Measurements from ENCODE around the gene CARD19. TPM values are rescaled to one million over a fixed set of nuclear protein-coding genes. Genes with fewer than 3 reads are reported as not detected.
A peak's percentile ranks its signal among the peaks of the same experiment; 100 is the strongest.

Gene CARD19
- total RNA-seq, 1 donor from 2014 or later: 25.6 TPM

- intact Hi-C loops (cut with DNase I): no loop called here
- peaks cover 37% of the 10 kb centered on the region for H3K4me1 ChIP-seq
- TF ChIP-seq CTCF (IDR thresholded peaks at IDR 0.05): no peak
These were observed 25.6 kb downstream of the CARD19 start for GRCh38 chr9:93121316-93122241.

GRCh38 chr9:93122721-93123221 is 26.8 kb downstream of the CARD19 start:
- H3K27ac ChIP-seq: no peak overlapping the region
- H3K9me3 ChIP-seq: no peaks in the 10 kb centered on the region
- no peak overlapping the region for H3K4me3 ChIP-seq
- DNase-seq (peak; percentile 43), ATAC-seq (no peak)
- intact Hi-C loops (cut with DNase I): no loop called here
- peaks cover 46% of the 10 kb centered on the region for H3K36me3 ChIP-seq
- no peak for TF ChIP-seq CTCF (IDR thresholded peaks at IDR 0.05)
- H3K4me1 ChIP-seq: peaks cover 45% of the 10 kb centered on the region
- H3K27me3 ChIP-seq (ENCODE audit: low read depth): no peaks in the 10 kb centered on the region

More at GRCh38 chr9:93121316-93122241, 25.6 kb downstream of the CARD19 start:
- Histone ChIP-seq H3K36me3 (peaks cover 46% of the 10 kb centered on the region), H3K9me3 (no peaks in the 10 kb centered on the region), H3K27me3 (ENCODE audit: low read depth) (no peaks in the 10 kb centered on the region), H3K4me3 (no peak overlapping the region), H3K27ac (no peak overlapping the region)
- ATAC-seq: no peak
- DNase-seq: peak; percentile 40

DNA sequence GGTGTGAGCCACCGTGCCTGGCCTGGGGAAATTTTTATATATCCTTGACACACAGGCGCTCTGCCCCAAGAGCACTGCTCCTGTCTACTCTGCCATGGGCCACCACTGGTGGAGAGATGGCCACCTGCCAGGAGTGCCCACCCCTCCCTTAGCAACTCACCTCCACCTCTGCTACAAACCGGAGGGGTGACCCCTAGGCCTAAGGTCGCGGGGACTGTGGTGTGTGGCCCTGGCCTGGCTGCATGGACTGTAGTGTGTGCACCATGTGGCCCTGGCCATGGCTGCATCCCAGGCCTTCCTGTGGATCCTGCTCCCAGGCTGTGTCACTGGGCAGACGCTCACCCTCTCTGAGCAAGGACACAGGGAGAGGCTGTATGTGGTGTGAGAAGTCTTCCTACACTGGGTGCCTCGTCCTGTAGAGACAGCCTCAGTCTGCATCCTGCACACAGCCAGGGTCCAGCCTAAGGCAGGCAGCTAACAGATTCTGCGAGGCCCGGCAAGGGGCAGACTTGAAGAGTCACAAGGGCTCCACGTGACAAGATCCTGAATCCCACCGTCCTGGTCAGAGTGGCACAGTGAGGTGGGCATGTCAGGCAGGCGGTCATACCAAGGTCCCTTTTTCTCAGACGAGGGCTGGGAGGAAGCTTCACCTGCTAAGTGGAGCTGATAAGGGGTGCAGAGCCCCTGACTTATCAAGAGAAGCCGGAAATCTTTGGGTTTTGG is 27.7 kb downstream of the CARD19 start:
- ATAC-seq (no peak), DNase-seq (peak; percentile 37)
- no peaks in the 10 kb centered on the region for H3K9me3 ChIP-seq
- TF ChIP-seq CTCF (IDR thresholded peaks at IDR 0.05): no peak
- H3K36me3 ChIP-seq: peaks cover 46% of the 10 kb centered on the region
- no peak overlapping the region for H3K4me3 ChIP-seq
- peaks cover 54% of the 10 kb centered on the region for H3K4me1 ChIP-seq
- no peak overlapping the region for H3K27ac ChIP-seq
- intact Hi-C loops (cut with DNase I): no loop called here
- no peaks in the 10 kb centered on the region for H3K27me3 ChIP-seq (ENCODE audit: low read depth)

DNA sequence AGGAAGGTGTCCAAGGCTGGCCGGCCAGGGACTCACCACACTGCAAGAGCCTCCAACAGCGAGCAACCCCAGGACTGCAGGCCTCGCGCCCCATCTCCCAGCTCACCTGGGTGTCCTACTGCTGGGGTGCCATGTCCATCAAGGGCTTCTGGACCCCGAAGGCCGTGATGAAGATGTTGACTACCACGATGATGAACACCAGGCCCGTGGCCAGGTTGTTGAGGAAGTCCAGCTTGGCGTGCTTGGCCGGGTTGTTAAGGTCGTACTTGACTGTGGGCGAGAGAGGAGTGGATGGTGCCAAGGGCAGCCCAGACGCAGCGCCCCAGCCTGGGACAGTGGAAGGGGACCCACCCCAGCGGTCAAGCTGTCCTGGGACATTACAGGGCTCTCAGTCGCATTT is 28.8 kb downstream of the CARD19 start:
- Histone ChIP-seq H3K9me3 (no peaks in the 10 kb centered on the region), H3K36me3 (peaks cover 46% of the 10 kb centered on the region), H3K4me1 (peaks cover 53% of the 10 kb centered on the region), H3K4me3 (no peak overlapping the region), H3K27ac (no peak overlapping the region), H3K27me3 (ENCODE audit: low read depth) (no peaks in the 10 kb centered on the region)
- intact Hi-C loops (cut with DNase I): no loop called here
- no peak for TF ChIP-seq CTCF (IDR thresholded peaks at IDR 0.05)
- ATAC-seq: no peak
- peak; percentile 41 for DNase-seq

DNA sequence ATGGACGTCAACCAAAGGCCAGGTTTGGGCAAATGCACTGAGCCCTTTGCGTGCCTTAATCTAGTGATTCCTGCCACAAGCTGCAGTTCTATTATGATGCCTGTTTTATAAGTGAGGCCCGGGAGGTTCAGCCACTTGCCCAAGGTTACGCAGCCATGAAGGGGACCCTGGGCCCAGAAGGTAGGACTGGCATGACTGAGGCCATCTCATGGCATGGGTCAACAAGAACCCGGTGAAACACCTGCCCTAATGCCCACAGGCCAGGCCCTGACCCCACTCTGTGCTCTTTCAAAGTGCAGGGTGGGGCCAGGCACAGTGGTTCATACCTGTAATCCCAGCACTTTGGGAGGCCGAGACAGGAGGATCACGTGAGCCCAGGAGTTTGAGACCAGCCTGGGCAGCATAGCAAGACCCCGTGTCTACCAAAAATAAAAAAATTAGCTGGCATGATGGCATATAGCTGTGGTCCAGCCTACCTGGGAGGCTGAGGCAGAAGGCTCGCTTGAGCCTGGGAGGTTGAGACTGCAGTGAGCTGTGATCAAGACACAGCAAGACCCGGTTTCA is 29.4 kb downstream of the CARD19 start:
- Histone ChIP-seq H3K27me3 (ENCODE audit: low read depth) (no peaks in the 10 kb centered on the region), H3K36me3 (peaks cover 46% of the 10 kb centered on the region), H3K4me1 (peaks cover 53% of the 10 kb centered on the region), H3K9me3 (no peaks in the 10 kb centered on the region), H3K27ac (no peak overlapping the region), H3K4me3 (no peak overlapping the region)
- no peak for TF ChIP-seq CTCF (IDR thresholded peaks at IDR 0.05)
- ATAC-seq: no peak
- DNase-seq: peak; percentile 24
- intact Hi-C loops (cut with DNase I): no loop called here

Measured in lower lobe of right lung (tissue), 2 donors.